Natural killer cell (primary cell): Measurements from ENCODE around the gene KRT81. TPM values are rescaled to one million over a fixed set of nuclear protein-coding genes. Genes with fewer than 3 reads are reported as not detected.
"Not testable (repeated sequence)": the region's sequence is repeated elsewhere in the genome, so short reads cannot be mapped to it uniquely, and the experiment has no call there.

Source experiments
- ATAC-seq, 3 donors: fragments of 150-1000 bp in 2 of 3; fragments of 200-7000 bp in 1 of 3; cut with Tn5 transposase; 1 replicate in 1 of 3; 2 replicates in 2 of 3; pipeline ENCODE4 v1.10.0; 2021; ENCODE audit warnings: mild to moderate bottlenecking in 2 of 3, moderate library complexity in 2 of 3
- DNase-seq, 2 donors: peaks; one replicate each; pipeline versions ENCODE4 v3.0.0 to v3.0.0-alpha.2; 2013 to 2021; ENCODE audit warnings: mixed read lengths in 1 of 2
- H3K27ac ChIP-seq: one replicate; pipeline ENCODE4 v1.5.1; 2013; ENCODE audit warnings: mild to moderate bottlenecking, low read length
- H3K27me3 ChIP-seq: one replicate; pipeline ENCODE4 v1.6.1; 2013; ENCODE audit warnings: low read length; ENCODE audit not compliant: control insufficient read depth, insufficient read depth
- H3K36me3 ChIP-seq: one replicate; pipeline ENCODE4 v1.6.1; 2013; ENCODE audit warnings: low read length; ENCODE audit not compliant: control insufficient read depth, insufficient read depth
- H3K4me1 ChIP-seq: one replicate; pipeline ENCODE4 v1.6.1; 2013; ENCODE audit warnings: low read length; ENCODE audit not compliant: control insufficient read depth, insufficient read depth
- H3K4me3 ChIP-seq: one replicate; pipeline ENCODE4 v1.5.1; 2013; ENCODE audit warnings: low read length
- H3K9me3 ChIP-seq: one replicate; pipeline ENCODE4 v1.6.1; 2013; ENCODE audit warnings: low read length; ENCODE audit not compliant: control insufficient read depth, insufficient read depth
- H3K27ac Mint-ChIP-seq, 2 donors: one replicate each; pipeline ENCODE4 v1.8.0; 2022; ENCODE audit warnings: mild to moderate bottlenecking in 2 of 2, mixed read lengths in 2 of 2, moderate library complexity in 1 of 2
- H3K27me3 Mint-ChIP-seq, 2 donors: one replicate each; pipeline ENCODE4 v1.8.0; 2022; ENCODE audit warnings: low read depth in 2 of 2, mixed read lengths in 2 of 2
- H3K36me3 Mint-ChIP-seq: one replicate; pipeline ENCODE4 v1.8.0; 2022; ENCODE audit warnings: mixed read lengths
- H3K4me1 Mint-ChIP-seq, 2 donors: one replicate each; pipeline ENCODE4 v1.8.0; 2022; ENCODE audit warnings: mixed read lengths in 2 of 2
- H3K4me3 Mint-ChIP-seq: one replicate; pipeline ENCODE4 v1.8.0; 2022; ENCODE audit warnings: mild to moderate bottlenecking, moderate library complexity, mixed read lengths
- H3K9me3 Mint-ChIP-seq, 2 donors: one replicate each; pipeline ENCODE4 v1.8.0; 2022; ENCODE audit warnings: mixed read lengths in 2 of 2
- CTCF ChIP-seq: fragments of 200-600 bp; IDR thresholded peaks from one replicate; pipeline ENCODE4 v1.8.0; 2022; ENCODE audit warnings: antibody characterized with exemption
- WGBS: methylation state at CpG from one replicate; pipeline ENCODE4 v1.1.7; 2013; ENCODE audit warnings: missing lambda C conversion rate; ENCODE audit not compliant: insufficient coverage; 5-methylcytosine and 5-hydroxymethylcytosine counted together
- intact Hi-C: fragments of 100-400 bp; cut with micrococcal nuclease; formaldehyde crosslinking; loops from one replicate; pipeline ENCODE4 v1.14.2; 2022
- total RNA-seq, 4 donors: library from RNA; stranded (reverse); fragments of 120-200 nt in 1 of 4; gene quantifications; one replicate each; pipeline versions ENCODE4 v1.2.3 to v1.2.4, GENCODE V29; 2013 to 2022

The KRT81 gene
- total RNA-seq, 3 donors from 2014 or later (not counting 1 experiment from before 2014, with no cell fraction given), result 0.28 to 1.4 (median 1.3) TPM

- H3K4me1 ChIP-seq, result peaks cover 20% of the 10 kb centered on the region
- H3K9me3 ChIP-seq, DNase-seq, H3K9me3 Mint-ChIP-seq, ATAC-seq, H3K27me3 ChIP-seq, H3K27ac ChIP-seq, H3K4me3 ChIP-seq, H3K36me3 ChIP-seq, intact Hi-C loops, H3K27me3 Mint-ChIP-seq, H3K36me3 Mint-ChIP-seq: not testable (repeated sequence)
- 93% methylated on average over 13 of the region's 21 CpGs for WGBS
- Mint-ChIP-seq H3K27ac (peak overlapping the region; percentile 68 to 80), H3K4me3 (peak overlapping the region; percentile 78), H3K4me1 (peaks cover 24 to 25% of the 10 kb centered on the region in 2 donors)
Measured at GRCh38 chr12:52286857-52287785, 4.2 kb downstream of the KRT81 start.

GRCh38 chr12:52285851-52286530 lies 5.3 kb downstream of the KRT81 start:
- Mint-ChIP-seq H3K4me3 (no peak overlapping the region), H3K27ac (no peak overlapping the region), H3K4me1 (peaks cover 24 to 25% of the 10 kb centered on the region in 2 donors), H3K9me3 (no peaks in the 10 kb centered on the region), H3K36me3 (no peaks in the 10 kb centered on the region), H3K27me3 (peaks cover 0 to 3% of the 10 kb centered on the region in 2 donors)
- H3K36me3 ChIP-seq, result no peaks in the 10 kb centered on the region
- ATAC-seq (no peak), DNase-seq (no peak)
- no peak for TF ChIP-seq CTCF
- no peak overlapping the region for H3K4me3 ChIP-seq
- 91% methylated on average over 24 of the region's 24 CpGs for WGBS
- no peak overlapping the region for H3K27ac ChIP-seq
- intact Hi-C loops, result no loop called here
- no peaks in the 10 kb centered on the region for H3K27me3 ChIP-seq
- no peaks in the 10 kb centered on the region for H3K9me3 ChIP-seq
- peaks cover 20% of the 10 kb centered on the region for H3K4me1 ChIP-seq

DNA sequence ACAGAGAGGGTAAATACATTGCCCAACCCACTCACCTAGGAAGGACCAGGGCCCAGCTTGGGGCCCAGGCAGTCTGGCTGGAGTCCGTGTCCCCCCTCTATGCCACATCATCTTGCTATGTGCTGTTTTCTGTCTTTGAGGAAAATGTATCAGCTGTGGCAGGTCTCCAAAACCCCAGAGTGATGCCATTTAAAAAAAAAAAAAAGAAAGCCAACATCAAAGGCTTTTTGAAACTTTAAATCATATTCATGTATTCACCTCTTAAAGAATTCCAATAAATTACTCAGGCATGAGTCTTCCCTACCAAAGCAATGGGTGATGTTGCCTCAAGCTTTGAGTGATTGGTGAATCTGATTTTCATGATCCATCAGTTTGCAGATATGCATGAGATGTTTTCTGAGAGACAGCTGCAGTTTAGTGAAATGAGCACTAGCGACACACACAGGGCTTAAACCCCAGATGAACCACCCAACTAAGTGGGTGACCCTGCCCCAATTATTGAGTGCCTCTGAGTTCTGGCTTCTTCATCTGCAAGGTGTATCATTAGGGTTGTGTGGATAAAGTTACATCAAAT lies 6.1 kb downstream of the KRT81 start:
- Mint-ChIP-seq H3K9me3 (no peaks in the 10 kb centered on the region), H3K4me1 (peaks cover 24 to 25% of the 10 kb centered on the region in 2 donors), H3K27ac (no peak overlapping the region), H3K4me3 (no peak overlapping the region), H3K36me3 (no peaks in the 10 kb centered on the region), H3K27me3 (peaks cover 0 to 3% of the 10 kb centered on the region in 2 donors)
- Histone ChIP-seq H3K4me3 (no peak overlapping the region), H3K9me3 (no peaks in the 10 kb centered on the region), H3K36me3 (no peaks in the 10 kb centered on the region), H3K4me1 (peaks cover 20% of the 10 kb centered on the region), H3K27me3 (no peaks in the 10 kb centered on the region), H3K27ac (no peak overlapping the region)
- WGBS, result 79% methylated on average over 2 of the region's 2 CpGs
- no peak for TF ChIP-seq CTCF
- DNase-seq, result no peak
- intact Hi-C loops, result no loop called here
- no peak for ATAC-seq
